ENCODE results near the gene OXSR1. TPM values are rescaled to one million over a fixed set of nuclear protein-coding genes. Genes with fewer than 3 reads are reported as not detected.

Gene OXSR1
- total RNA-seq, 5 donors from 2014 or later (not counting 1 experiment from before 2014, with no cell fraction given): 30.7 to 40.4 (median 37.4) TPM

- H3K9me3 Mint-ChIP-seq: peaks cover 0 to 10% (median 7%) of the 10 kb centered on the region in 3 donors
These were observed 24.0 kb upstream of the OXSR1 start for GRCh38 chr3:38141173-38141951.

GRCh38 chr3:38141952-38142273 lies 23.4 kb upstream of the OXSR1 start:
- H3K4me1 ChIP-seq (ENCODE audit: control insufficient read depth in 1 of 2, extremely low read depth in 1 of 2, insufficient read depth in 2 of 2, low read length in 2 of 2): peaks cover 16 to 41% of the 10 kb centered on the region in 2 experiments
- ChIA-PET POLR2A (interaction anchor here in 1 of 2 donors (0.6 to 1.1 kb wide), 2 partner anchors 16 to 145 kb away, joined by 5 to 6 read pairs; no protein-coding TSS in a partner anchor), CTCF (interaction anchor here in 1 of 2 donors (0.6 kb wide), 1 partner anchor 16 kb away, joined by 3 read pairs; no protein-coding TSS in a partner anchor)
- Mint-ChIP-seq H3K4me1 (peaks cover 34 to 43% (median 37%) of the 10 kb centered on the region in 3 donors), H3K4me3 (no peak overlapping the region), H3K9me3 (peaks cover 0 to 15% (median 9%) of the 10 kb centered on the region in 3 donors), H3K27ac (peak overlapping the region in 1 of 2 donors; percentile 55), H3K36me3 (peaks cover 16% of the 10 kb centered on the region), H3K27me3 (no peaks in the 10 kb centered on the region)
- peaks cover 5% of the 10 kb centered on the region for H3K9me3 ChIP-seq
- no peak overlapping the region for H3K4me3 ChIP-seq (ENCODE audit: control insufficient read depth in 1 of 2, extremely low read depth in 1 of 2, low read length in 1 of 2)
- H3K27me3 ChIP-seq (replicated peaks in 1 of 2; ENCODE audit: control insufficient read depth in 2 of 2, extremely low read depth in 1 of 2, insufficient read depth in 2 of 2, low read length in 1 of 2): no peaks in the 10 kb centered on the region
- H3K27ac ChIP-seq (ENCODE audit: low read length): no peak overlapping the region
- DNase-seq (no peak), ATAC-seq (replicated peaks in 1 of 4) (no peak)
- H3K36me3 ChIP-seq (ENCODE audit: control insufficient read depth in 2 of 2, extremely low read depth in 1 of 2, insufficient read depth in 1 of 2, low read length in 1 of 2): peaks cover 4 to 22% of the 10 kb centered on the region in 2 donors
- WGBS (ENCODE audit: insufficient coverage): 93% methylated on average over 2 of the region's 2 CpGs

More at GRCh38 chr3:38141173-38141951, 24.0 kb upstream of the OXSR1 start:
- Histone ChIP-seq H3K4me3 (ENCODE audit: control insufficient read depth in 1 of 2, extremely low read depth in 1 of 2, low read length in 1 of 2) (no peak overlapping the region), H3K27me3 (replicated peaks in 1 of 2; ENCODE audit: control insufficient read depth in 2 of 2, extremely low read depth in 1 of 2, insufficient read depth in 2 of 2, low read length in 1 of 2) (no peaks in the 10 kb centered on the region), H3K9me3 (peaks cover 2% of the 10 kb centered on the region), H3K4me1 (ENCODE audit: control insufficient read depth in 1 of 2, extremely low read depth in 1 of 2, insufficient read depth in 2 of 2, low read length in 2 of 2) (peaks cover 16 to 43% of the 10 kb centered on the region in 2 experiments), H3K27ac (ENCODE audit: low read length) (no peak overlapping the region), H3K36me3 (ENCODE audit: control insufficient read depth in 2 of 2, extremely low read depth in 1 of 2, insufficient read depth in 1 of 2, low read length in 1 of 2) (peaks cover 4 to 22% of the 10 kb centered on the region in 2 donors)
- ChIA-PET POLR2A (interaction anchor here in 1 of 2 donors (0.6 to 1.1 kb wide), 2 partner anchors 17 to 144 kb away, joined by 5 to 6 read pairs; no protein-coding TSS in a partner anchor), CTCF (no interaction called here)
- peak overlapping the region; percentile 55 to 65 for H3K27ac Mint-ChIP-seq
- H3K36me3 Mint-ChIP-seq: peaks cover 16% of the 10 kb centered on the region
- ATAC-seq (replicated peaks in 1 of 4) (no peak), DNase-seq (no peak)
- 96% methylated on average over 4 of the region's 7 CpGs for WGBS (ENCODE audit: insufficient coverage)
- peaks cover 35 to 43% (median 37%) of the 10 kb centered on the region in 3 donors for H3K4me1 Mint-ChIP-seq
- peak overlapping the region; percentile 48 to 96 (median 89) for H3K4me3 Mint-ChIP-seq
- no peaks in the 10 kb centered on the region for H3K27me3 Mint-ChIP-seq

DNA sequence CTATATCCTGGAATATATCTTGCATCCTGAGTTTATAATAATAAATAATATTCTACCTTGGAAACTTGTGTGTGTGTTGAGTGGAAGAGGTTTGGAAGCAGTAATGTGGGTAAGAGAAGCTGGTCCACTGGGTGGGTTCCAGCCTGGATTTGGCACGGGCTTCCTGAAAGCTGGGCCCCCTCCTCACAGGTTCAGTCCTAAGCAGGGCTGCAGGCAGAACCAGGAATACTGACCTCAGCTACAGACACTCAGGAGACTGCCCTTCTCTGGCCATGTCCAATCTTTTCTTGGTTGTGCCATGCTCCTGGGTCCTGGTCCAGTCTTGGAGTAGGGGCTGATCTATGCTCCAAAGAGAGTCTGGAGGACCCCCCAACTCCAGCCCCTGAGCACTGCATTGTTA lies 22.4 kb upstream of the OXSR1 start:
- H3K9me3 ChIP-seq: peaks cover 6% of the 10 kb centered on the region
- Mint-ChIP-seq H3K27ac (no peak overlapping the region), H3K27me3 (no peaks in the 10 kb centered on the region), H3K9me3 (peaks cover 0 to 20% (median 11%) of the 10 kb centered on the region in 3 donors), H3K36me3 (peaks cover 16% of the 10 kb centered on the region), H3K4me3 (no peak overlapping the region), H3K4me1 (peaks cover 31 to 41% (median 32%) of the 10 kb centered on the region in 3 donors)
- peaks cover 4 to 22% of the 10 kb centered on the region in 2 donors for H3K36me3 ChIP-seq (ENCODE audit: control insufficient read depth in 2 of 2, extremely low read depth in 1 of 2, insufficient read depth in 1 of 2, low read length in 1 of 2)
- ATAC-seq (replicated peaks in 1 of 4) (no peak), DNase-seq (no peak)
- ChIA-PET POLR2A (no interaction called here), CTCF (no interaction called here)
- no peak overlapping the region for H3K4me3 ChIP-seq (ENCODE audit: control insufficient read depth in 1 of 2, extremely low read depth in 1 of 2, low read length in 1 of 2)
- H3K27me3 ChIP-seq (replicated peaks in 1 of 2; ENCODE audit: control insufficient read depth in 2 of 2, extremely low read depth in 1 of 2, insufficient read depth in 2 of 2, low read length in 1 of 2): no peaks in the 10 kb centered on the region
- peaks cover 12 to 33% of the 10 kb centered on the region in 2 experiments for H3K4me1 ChIP-seq (ENCODE audit: control insufficient read depth in 1 of 2, extremely low read depth in 1 of 2, insufficient read depth in 2 of 2, low read length in 2 of 2)
- H3K27ac ChIP-seq (ENCODE audit: low read length): no peak overlapping the region
- 80% methylated on average over 1 of the region's 1 CpG for WGBS (ENCODE audit: insufficient coverage)

GRCh38 chr3:38143511-38143910 lies 21.8 kb upstream of the OXSR1 start:
- no peak for ATAC-seq (replicated peaks in 1 of 4)
- Histone ChIP-seq H3K4me3 (ENCODE audit: control insufficient read depth in 1 of 2, extremely low read depth in 1 of 2, low read length in 1 of 2) (no peak overlapping the region), H3K4me1 (ENCODE audit: control insufficient read depth in 1 of 2, extremely low read depth in 1 of 2, insufficient read depth in 2 of 2, low read length in 2 of 2) (peaks cover 10 to 29% of the 10 kb centered on the region in 2 experiments), H3K9me3 (peaks cover 6% of the 10 kb centered on the region), H3K27ac (ENCODE audit: low read length) (no peak overlapping the region), H3K36me3 (ENCODE audit: control insufficient read depth in 2 of 2, extremely low read depth in 1 of 2, insufficient read depth in 1 of 2, low read length in 1 of 2) (peaks cover 4 to 22% of the 10 kb centered on the region in 2 donors), H3K27me3 (replicated peaks in 1 of 2; ENCODE audit: control insufficient read depth in 2 of 2, extremely low read depth in 1 of 2, insufficient read depth in 2 of 2, low read length in 1 of 2) (no peaks in the 10 kb centered on the region)
- Mint-ChIP-seq H3K4me1 (peaks cover 28 to 39% (median 29%) of the 10 kb centered on the region in 3 donors), H3K4me3 (no peak overlapping the region), H3K27ac (no peak overlapping the region), H3K9me3 (peaks cover 0 to 20% (median 11%) of the 10 kb centered on the region in 3 donors), H3K27me3 (no peaks in the 10 kb centered on the region), H3K36me3 (peaks cover 16% of the 10 kb centered on the region)
- ChIA-PET POLR2A (no interaction called here), CTCF (no interaction called here)
- WGBS (ENCODE audit: insufficient coverage): 91% methylated on average over 3 of the region's 3 CpGs
- DNase-seq: no peak

GRCh38 chr3:38146504-38146903 lies 18.8 kb upstream of the OXSR1 start:
- WGBS (ENCODE audit: insufficient coverage): no CpG with 5 or more reads among the region's 2 CpGs
- ATAC-seq (replicated peaks in 1 of 4): no peak
- no peak overlapping the region for H3K27ac ChIP-seq (ENCODE audit: low read length)
- H3K4me1 Mint-ChIP-seq: peaks cover 16 to 32% (median 22%) of the 10 kb centered on the region in 3 donors
- no peak overlapping the region for H3K27ac Mint-ChIP-seq
- H3K4me3 Mint-ChIP-seq: no peak overlapping the region
- peaks cover 0 to 8% of the 10 kb centered on the region in 2 experiments for H3K4me1 ChIP-seq (ENCODE audit: control insufficient read depth in 1 of 2, extremely low read depth in 1 of 2, insufficient read depth in 2 of 2, low read length in 2 of 2)
- H3K36me3 ChIP-seq (ENCODE audit: control insufficient read depth in 2 of 2, extremely low read depth in 1 of 2, insufficient read depth in 1 of 2, low read length in 1 of 2): peaks cover 0 to 11% of the 10 kb centered on the region in 2 donors
- peaks cover 12% of the 10 kb centered on the region for H3K36me3 Mint-ChIP-seq
- H3K9me3 Mint-ChIP-seq: peaks cover 0 to 20% (median 11%) of the 10 kb centered on the region in 3 donors
- POLR2A ChIA-PET: interaction anchor here in 1 of 2 donors (0.6 kb wide), 1 partner anchor 142 kb away, joined by 6 read pairs; no protein-coding TSS in a partner anchor
- no peaks in the 10 kb centered on the region for H3K27me3 Mint-ChIP-seq
- CTCF ChIA-PET: interaction anchor here in 1 of 2 donors (0.6 kb wide), 2 partner anchors 203 to 226 kb away, joined by 3 read pairs; no protein-coding TSS in a partner anchor
- H3K4me3 ChIP-seq (ENCODE audit: control insufficient read depth in 1 of 2, extremely low read depth in 1 of 2, low read length in 1 of 2): no peak overlapping the region
- DNase-seq: no peak
- no peaks in the 10 kb centered on the region for H3K27me3 ChIP-seq (replicated peaks in 1 of 2; ENCODE audit: control insufficient read depth in 2 of 2, extremely low read depth in 1 of 2, insufficient read depth in 2 of 2, low read length in 1 of 2)
- peaks cover 6% of the 10 kb centered on the region for H3K9me3 ChIP-seq

GRCh38 chr3:38147421-38147820 lies 17.9 kb upstream of the OXSR1 start:
- CTCF ChIA-PET: no interaction called here
- Histone ChIP-seq H3K4me3 (ENCODE audit: control insufficient read depth in 1 of 2, extremely low read depth in 1 of 2, low read length in 1 of 2) (no peak overlapping the region), H3K9me3 (peaks cover 6% of the 10 kb centered on the region), H3K27me3 (replicated peaks in 1 of 2; ENCODE audit: control insufficient read depth in 2 of 2, extremely low read depth in 1 of 2, insufficient read depth in 2 of 2, low read length in 1 of 2) (no peaks in the 10 kb centered on the region), H3K36me3 (ENCODE audit: control insufficient read depth in 2 of 2, extremely low read depth in 1 of 2, insufficient read depth in 1 of 2, low read length in 1 of 2) (peaks cover 0 to 3% of the 10 kb centered on the region in 2 donors), H3K27ac (ENCODE audit: low read length) (no peak overlapping the region), H3K4me1 (ENCODE audit: control insufficient read depth in 1 of 2, extremely low read depth in 1 of 2, insufficient read depth in 2 of 2, low read length in 2 of 2) (peaks cover 0 to 14% of the 10 kb centered on the region in 2 experiments)
- H3K27me3 Mint-ChIP-seq: no peaks in the 10 kb centered on the region
- H3K4me3 Mint-ChIP-seq: no peak overlapping the region
- peaks cover 0 to 20% (median 11%) of the 10 kb centered on the region in 3 donors for H3K9me3 Mint-ChIP-seq
- peaks cover 21 to 33% (median 25%) of the 10 kb centered on the region in 3 donors for H3K4me1 Mint-ChIP-seq
- peaks cover 3% of the 10 kb centered on the region for H3K36me3 Mint-ChIP-seq
- no CpG with 5 or more reads among the region's 3 CpGs for WGBS (ENCODE audit: insufficient coverage)
- H3K27ac Mint-ChIP-seq: peak overlapping the region in 1 of 2 donors; percentile 19
- ATAC-seq (replicated peaks in 1 of 4) (no peak), DNase-seq (no peak)
- POLR2A ChIA-PET: no interaction called here
